ENCODE data around the gene BBS9. TPM values are rescaled to one million over a fixed set of nuclear protein-coding genes. Genes with fewer than 3 reads are reported as not detected.

BBS9 gene
- total RNA-seq, 1 donor from 2014 or later, result 6.3 TPM

- no peak for DNase-seq (ENCODE audit: low spot score)
- no peak for ATAC-seq
Measured at GRCh38 chr7:33632840-33633525, 503.6 kb downstream of the BBS9 start.

- ATAC-seq (no peak), DNase-seq (ENCODE audit: low spot score) (no peak)
Measured at GRCh38 chr7:33634606-33635005, 505.2 kb downstream of the BBS9 start.

GRCh38 chr7:33636359-33636758, 507.0 kb downstream of the BBS9 start:
- ATAC-seq (no peak), DNase-seq (ENCODE audit: low spot score) (no peak)

- no peak for ATAC-seq
- DNase-seq (ENCODE audit: low spot score), result no peak
Measured at GRCh38 chr7:33639552-33640197, 510.3 kb downstream of the BBS9 start.

GRCh38 chr7:33640741-33641140, 511.4 kb downstream of the BBS9 start:
- DNase-seq (ENCODE audit: low spot score), result no peak
- no peak for ATAC-seq

- ATAC-seq (no peak), DNase-seq (ENCODE audit: low spot score) (no peak)
Measured at GRCh38 chr7:33642312-33642711, 512.9 kb downstream of the BBS9 start.

GRCh38 chr7:33643530-33643929, 514.2 kb downstream of the BBS9 start:
- DNase-seq (ENCODE audit: low spot score), result no peak
- ATAC-seq, result no peak

GRCh38 chr7:33644489-33644888, 515.1 kb downstream of the BBS9 start:
- ATAC-seq (no peak), DNase-seq (ENCODE audit: low spot score) (no peak)

GRCh38 chr7:33645104-33645503, 515.7 kb downstream of the BBS9 start:
- ATAC-seq, result no peak

GRCh38 chr7:33646166-33646565, 516.8 kb downstream of the BBS9 start:
- no peak for ATAC-seq
- DNase-seq (ENCODE audit: low spot score), result no peak

More at GRCh38 chr7:33645104-33645503, 515.7 kb downstream of the BBS9 start:
- no peak for DNase-seq (ENCODE audit: low spot score)

- DNase-seq (ENCODE audit: low spot score) (no peak), ATAC-seq (no peak)
Measured at GRCh38 chr7:33646891-33647391, 517.6 kb downstream of the BBS9 start.

GRCh38 chr7:33649476-33650441, 520.4 kb downstream of the BBS9 start:
- ATAC-seq (no peak), DNase-seq (ENCODE audit: low spot score) (no peak)

GRCh38 chr7:33650828-33651227, 521.5 kb downstream of the BBS9 start:
- ATAC-seq (no peak), DNase-seq (ENCODE audit: low spot score) (no peak)

- no peak for ATAC-seq
- no peak for DNase-seq (ENCODE audit: low spot score)
Measured at GRCh38 chr7:33651998-33652515, 522.7 kb downstream of the BBS9 start.

- ATAC-seq, result no peak
Measured at GRCh38 chr7:33654676-33655075, 525.3 kb downstream of the BBS9 start.

More at GRCh38 chr7:33654676-33655075, 525.3 kb downstream of the BBS9 start:
- DNase-seq (ENCODE audit: low spot score), result no peak

Other genes starting within 250 kb of the BBS9 start
- gene KBTBD2, start 237.8 kb upstream of the BBS9 start, total RNA-seq, result 8.5 TPM
- gene FKBP9, start 172.1 kb upstream of the BBS9 start, total RNA-seq, result 32.8 TPM
- gene NT5C3A, start 66.8 kb upstream of the BBS9 start, total RNA-seq, result 7.3 TPM
- gene RP9, start 20.2 kb upstream of the BBS9 start, total RNA-seq, result 4.6 TPM

Measured in left lobe of liver (tissue), 2 donors.